CD14-positive monocyte (primary cell): ENCODE measurements around the gene THSD7B. TPM values are rescaled to one million over a fixed set of nuclear protein-coding genes. Genes with fewer than 3 reads are reported as not detected.

ENCODE experiments used
- DNase-seq, 3 donors: peaks; one replicate each; pipeline ENCODE4 v3.0.0-alpha.2; 2011 to 2022
- H2AFZ ChIP-seq: 2 replicates; pipeline ENCODE4 v1.6.0; 2012; ENCODE audit warnings: mild to moderate bottlenecking, low read depth, low read length, inconsistent platforms; ENCODE audit not compliant: insufficient read depth, poor library complexity, severe bottlenecking
- H3K27ac ChIP-seq, 2 donors: 1 replicate in 1 of 2; 2 replicates in 1 of 2; pipeline ENCODE4 v1.5.1; 2012 to 2013; ENCODE audit warnings: low read length in 2 of 2, control low read depth in 1 of 2, inconsistent platforms in 1 of 2, low read depth in 1 of 2, mild to moderate bottlenecking in 1 of 2
- H3K27me3 ChIP-seq, 2 donors: one replicate each; pipeline versions ENCODE4 v1.6.0 to v1.6.1; 2011 to 2013; ENCODE audit warnings: low read length in 2 of 2; ENCODE audit not compliant: control insufficient read depth in 2 of 2, insufficient read depth in 2 of 2
- H3K36me3 ChIP-seq, 2 donors: replicated peaks in 1 of 2; 1 replicate in 1 of 2; 2 replicates in 1 of 2; pipeline versions ENCODE4 v1.5.1 to v1.6.1; 2012 to 2013; ENCODE audit warnings: low read length in 2 of 2, control low read depth in 1 of 2, inconsistent platforms in 1 of 2, mild to moderate bottlenecking in 1 of 2; ENCODE audit not compliant: insufficient read depth in 2 of 2, control insufficient read depth in 1 of 2
- H3K4me1 ChIP-seq, 2 donors: 1 replicate in 1 of 2; 2 replicates in 1 of 2; pipeline versions ENCODE4 v1.5.1 to v1.6.1; 2012 to 2013; ENCODE audit warnings: low read length in 2 of 2, control low read depth in 1 of 2, inconsistent platforms in 1 of 2, mild to moderate bottlenecking in 1 of 2, moderate library complexity in 1 of 2; ENCODE audit not compliant: insufficient read depth in 2 of 2, control insufficient read depth in 1 of 2
- H3K4me2 ChIP-seq: replicated peaks from 2 replicates; pipeline ENCODE3; 2012; ENCODE audit warnings: low read length, moderate library complexity, mild to moderate bottlenecking; ENCODE audit not compliant: poor library complexity, severe bottlenecking; ENCODE audit errors: extremely low read depth
- H3K4me3 ChIP-seq, 3 experiments: fragments of 200-600 bp in 1 of 3; sonication (generic) in 1 of 3; replicated peaks in 1 of 3; 1 replicate in 2 of 3; 2 replicates in 1 of 3; pipeline ENCODE4 v1.5.1; 2011 to 2013; ENCODE audit warnings: low read length in 3 of 3, mild to moderate bottlenecking in 3 of 3, control low read depth in 2 of 3, low read depth in 2 of 3, inconsistent platforms in 1 of 3, moderate library complexity in 1 of 3
- H3K79me2 ChIP-seq: 2 replicates; pipeline ENCODE4 v1.6.0; 2012; ENCODE audit warnings: mild to moderate bottlenecking, control low read depth, inconsistent platforms, low read length, moderate library complexity; ENCODE audit not compliant: insufficient read depth
- H3K9ac ChIP-seq: 2 replicates; pipeline ENCODE4 v1.6.0; 2017; ENCODE audit warnings: low read length, mild to moderate bottlenecking; ENCODE audit not compliant: insufficient read depth, poor library complexity, severe bottlenecking
- H3K9me3 ChIP-seq, 2 donors: replicated peaks in 1 of 2; 1 replicate in 1 of 2; 2 replicates in 1 of 2; pipeline versions ENCODE4 v1.5.1 to v1.6.1; 2012 to 2013; ENCODE audit warnings: low read length in 2 of 2, control low read depth in 1 of 2; ENCODE audit not compliant: control insufficient read depth in 1 of 2, insufficient read depth in 1 of 2
- H4K20me1 ChIP-seq: 2 replicates; pipeline ENCODE4 v1.6.0; 2012; ENCODE audit warnings: mild to moderate bottlenecking, low read length, control low read depth, moderate library complexity; ENCODE audit not compliant: insufficient read depth
- H3K27ac Mint-ChIP-seq, 7 donors: one replicate each; pipeline ENCODE4 v1.8.0; 2020; ENCODE audit warnings: mild to moderate bottlenecking in 7 of 7, mixed read lengths in 7 of 7, moderate library complexity in 6 of 7, inconsistent platforms in 2 of 7
- H3K27me3 Mint-ChIP-seq, 3 donors: one replicate each; pipeline ENCODE4 v1.8.0; 2021 to 2022; ENCODE audit warnings: low read depth in 3 of 3, mild to moderate bottlenecking in 3 of 3, mixed read lengths in 3 of 3, moderate library complexity in 3 of 3, inconsistent platforms in 1 of 3
- H3K36me3 Mint-ChIP-seq, 2 donors: one replicate each; pipeline ENCODE4 v1.8.0; 2020; ENCODE audit warnings: mixed read lengths in 2 of 2, inconsistent platforms in 1 of 2, mild to moderate bottlenecking in 1 of 2
- H3K4me1 Mint-ChIP-seq: one replicate; pipeline ENCODE4 v1.8.0; 2020; ENCODE audit warnings: mild to moderate bottlenecking, mixed read lengths
- H3K4me3 Mint-ChIP-seq, 2 donors: one replicate each; pipeline ENCODE4 v1.8.0; 2020; ENCODE audit warnings: mild to moderate bottlenecking in 2 of 2, mixed read lengths in 2 of 2, moderate library complexity in 1 of 2
- H3K9me3 Mint-ChIP-seq, 7 donors: one replicate each; pipeline ENCODE4 v1.8.0; 2020 to 2022; ENCODE audit warnings: mixed read lengths in 7 of 7, mild to moderate bottlenecking in 6 of 7, moderate library complexity in 6 of 7, inconsistent platforms in 2 of 7
- CTCF ChIP-seq: fragments of 200-600 bp; IDR thresholded peaks from one replicate; pipeline ENCODE4 v1.8.0; 2022; ENCODE audit warnings: antibody characterized with exemption, mild to moderate bottlenecking
- WGBS: methylation state at CpG from one replicate; pipeline ENCODE4 v1.1.5; 2013; ENCODE audit warnings: missing lambda C conversion rate; ENCODE audit not compliant: insufficient coverage; 5-methylcytosine and 5-hydroxymethylcytosine counted together
- intact Hi-C, 2 donors: fragments of 100-400 bp; cut with micrococcal nuclease; formaldehyde crosslinking; loops; one replicate each; pipeline versions ENCODE4 v1.15.0 to v1.15.1; 2023
- polyA plus RNA-seq, 3 donors: library from polyadenylated mRNA; depleted of rRNA in 1 of 3; unstranded in 2 of 3; stranded (reverse) in 1 of 3; fragments of 300-500 nt in 2 of 3; fragments of >200 nt in 1 of 3; fragmentation: Illumina TruSeq in 2 of 3; gene quantifications; 1 replicate in 2 of 3; 2 replicates in 1 of 3; pipeline ENCODE4 v1.2.3, GENCODE V29; 2012 to 2021

The THSD7B gene
- polyA plus RNA-seq, 3 donors, result not detected

- TF ChIP-seq CTCF, result no peak
- peaks cover 0 to 2% (median 0%) of the 10 kb centered on the region in 3 donors for H3K27me3 Mint-ChIP-seq
- no peak overlapping the region for H3K27ac Mint-ChIP-seq
- no peak overlapping the region for H3K4me3 ChIP-seq
- no peak for DNase-seq
- no peaks in the 10 kb centered on the region for H3K9me3 ChIP-seq
- H3K4me3 Mint-ChIP-seq, result no peak overlapping the region
- H3K9me3 Mint-ChIP-seq, result peaks cover 0 to 8% (median 0%) of the 10 kb centered on the region in 7 donors
- H3K36me3 Mint-ChIP-seq, result no peaks in the 10 kb centered on the region
- H3K79me2 ChIP-seq, result no peaks in the 10 kb centered on the region
- no peaks in the 10 kb centered on the region for H4K20me1 ChIP-seq
- H3K27me3 ChIP-seq, result no peaks in the 10 kb centered on the region
- H3K4me1 ChIP-seq, result no peaks in the 10 kb centered on the region
- WGBS, result no CpG with 5 or more reads among the region's 1 CpG
- no peaks in the 10 kb centered on the region for H3K36me3 ChIP-seq
- no peak overlapping the region for H3K9ac ChIP-seq
- intact Hi-C loops, result no loop called here
- H3K4me1 Mint-ChIP-seq, result no peaks in the 10 kb centered on the region
- H3K4me2 ChIP-seq, result no peak overlapping the region
- H3K27ac ChIP-seq, result no peak overlapping the region
- H2AFZ ChIP-seq, result no peak overlapping the region
These were observed 125.8 kb downstream of the THSD7B start for GRCh38 chr2:136891100-136891499.

- Mint-ChIP-seq H3K27ac (no peak overlapping the region), H3K4me3 (no peak overlapping the region), H3K36me3 (no peaks in the 10 kb centered on the region), H3K9me3 (peaks cover 0 to 15% (median 5%) of the 10 kb centered on the region in 7 donors), H3K4me1 (no peaks in the 10 kb centered on the region), H3K27me3 (peaks cover 0 to 2% (median 0%) of the 10 kb centered on the region in 3 donors)
- intact Hi-C loops, result no loop called here
- H3K9ac ChIP-seq, result no peak overlapping the region
- H3K4me2 ChIP-seq, result no peak overlapping the region
- H3K27ac ChIP-seq, result no peak overlapping the region
- no peak for TF ChIP-seq CTCF
- no peaks in the 10 kb centered on the region for H3K79me2 ChIP-seq
- H3K27me3 ChIP-seq, result no peaks in the 10 kb centered on the region
- peaks cover 0 to 3% of the 10 kb centered on the region in 2 donors for H3K9me3 ChIP-seq
- no peaks in the 10 kb centered on the region for H3K4me1 ChIP-seq
- DNase-seq, result no peak
- no CpG with 5 or more reads among the region's 2 CpGs for whole genome bisulfite sequencing
- H3K4me3 ChIP-seq, result no peak overlapping the region
- H4K20me1 ChIP-seq, result no peaks in the 10 kb centered on the region
- H2AFZ ChIP-seq, result no peak overlapping the region
- H3K36me3 ChIP-seq, result no peaks in the 10 kb centered on the region
These were observed 128.8 kb downstream of the THSD7B start for GRCh38 chr2:136894007-136894634.
